ENCODE measurements around the gene CLCN6.

Gene CLCN6

DNA sequence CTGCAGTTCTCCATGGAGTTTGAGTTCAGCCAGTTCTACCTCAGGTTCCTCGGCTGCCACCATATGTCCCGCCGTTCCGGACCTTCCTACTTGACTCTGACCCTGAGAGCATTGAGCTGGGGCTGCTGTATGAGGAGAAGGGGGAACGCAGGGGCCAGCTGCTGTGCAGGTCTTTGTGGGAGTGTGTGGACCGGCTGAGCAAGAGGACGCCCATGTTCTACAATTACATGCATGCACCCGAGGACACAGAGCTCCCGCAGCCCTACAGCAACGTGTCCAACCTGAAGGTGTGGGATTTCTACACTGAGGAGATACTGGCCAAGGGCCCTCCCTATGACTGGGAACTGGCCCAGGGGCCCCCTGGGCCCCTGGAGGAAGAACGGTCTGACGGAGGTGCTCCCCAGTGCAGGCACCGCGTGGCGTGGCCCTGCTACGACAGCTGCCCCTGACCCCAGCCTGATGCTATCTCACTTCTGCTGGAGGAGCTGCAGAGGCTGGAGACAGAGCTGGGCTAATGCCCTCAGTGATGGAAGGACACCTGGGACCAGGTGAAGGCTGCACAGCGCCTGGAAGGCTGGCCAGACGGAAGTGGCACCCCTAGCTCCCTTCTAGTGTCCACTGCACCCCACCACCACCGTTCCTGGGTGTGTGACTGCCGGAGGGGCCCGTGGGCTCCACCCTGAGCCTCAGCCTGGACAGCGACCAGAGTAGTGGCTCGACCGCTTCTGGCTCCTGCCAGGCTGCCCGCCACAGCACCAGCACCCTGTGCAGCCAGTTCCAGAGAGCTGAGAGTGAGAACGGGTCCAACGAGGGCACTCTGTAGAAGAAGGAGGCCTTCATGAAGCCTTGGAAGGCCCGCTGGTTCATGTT, 73.6 kb downstream of the CLCN6 start:
- no peak for DNase-seq (ENCODE audit: low spot score)

- no peak for DNase-seq (ENCODE audit: low spot score)
These were observed 74.2 kb downstream of the CLCN6 start for GRCh38 chr1:11880181-11880575.

DNA sequence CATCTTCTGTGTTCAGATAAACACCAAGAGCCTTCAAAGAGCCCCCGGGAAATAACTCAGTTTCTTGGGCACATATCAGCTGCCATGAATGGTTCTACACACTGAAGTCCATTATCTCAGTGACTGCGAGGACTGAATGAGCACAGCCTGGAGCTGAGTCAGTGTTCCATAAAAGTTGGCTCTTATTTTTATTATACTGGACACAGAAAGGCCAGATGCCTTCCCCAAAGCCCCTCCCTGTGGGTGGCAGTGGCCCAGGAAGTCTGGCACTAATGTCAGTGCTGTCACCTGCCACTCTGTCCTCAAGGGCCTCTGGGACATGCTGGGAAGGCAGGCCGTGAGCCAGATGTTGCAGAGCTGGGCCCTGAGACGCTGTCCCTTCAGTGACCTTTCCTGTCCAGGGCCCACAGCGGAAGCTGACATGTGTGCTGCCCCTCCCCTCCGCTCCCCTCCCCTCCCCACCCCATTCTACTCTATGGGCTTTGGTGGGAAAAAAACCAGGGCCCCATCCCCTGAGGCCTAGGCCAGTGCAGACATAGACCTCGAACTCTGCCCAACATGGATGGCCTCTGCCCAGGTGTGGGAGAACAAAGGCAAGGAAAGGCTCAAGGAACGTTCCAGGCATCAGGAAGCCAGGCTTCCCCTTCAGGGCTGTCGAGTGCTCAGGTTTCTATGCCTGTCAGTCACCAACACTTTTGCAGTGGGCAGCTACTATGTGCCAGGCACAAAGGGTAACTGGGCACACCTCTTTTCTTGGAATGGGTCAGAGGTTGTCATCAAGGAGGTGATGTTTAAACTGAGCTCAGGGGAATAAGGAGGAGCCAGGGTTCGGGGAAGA, 75.1 kb downstream of the CLCN6 start:
- no peak for DNase-seq (ENCODE audit: low spot score)

DNA sequence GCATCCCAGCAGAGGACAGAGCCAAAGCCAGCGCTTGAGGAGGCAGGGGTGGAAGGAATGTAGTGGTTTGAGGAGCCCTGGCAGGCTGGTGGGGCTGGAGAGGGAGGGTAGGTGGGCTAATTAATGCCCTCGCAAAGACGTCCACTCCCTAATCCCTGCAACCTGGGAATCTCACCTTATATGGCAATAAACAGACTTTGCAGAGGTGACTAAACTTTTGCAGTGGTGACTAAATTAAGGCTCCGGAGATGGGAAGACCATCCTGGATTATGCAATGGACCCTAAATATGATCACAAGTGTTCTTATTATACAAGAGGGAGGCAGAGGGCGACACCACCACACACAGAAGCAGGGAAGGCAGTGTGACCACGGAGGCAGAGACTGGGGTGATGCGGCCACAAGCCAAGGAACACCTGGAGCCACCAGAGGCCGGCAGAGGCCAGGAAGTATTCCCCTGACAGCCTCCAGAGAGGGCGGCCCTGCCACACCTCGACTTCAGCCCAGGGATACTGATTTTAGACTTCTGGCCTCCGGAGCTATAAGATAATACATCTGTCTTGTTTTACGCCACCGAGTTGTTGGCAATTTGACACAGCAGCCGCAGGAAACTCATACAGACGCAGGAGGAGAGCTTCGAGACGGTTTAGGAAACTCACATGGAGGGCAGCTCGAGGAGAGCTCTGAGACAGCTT, 75.9 kb downstream of the CLCN6 start:
- DNase-seq (ENCODE audit: low spot score), result no peak

DNA sequence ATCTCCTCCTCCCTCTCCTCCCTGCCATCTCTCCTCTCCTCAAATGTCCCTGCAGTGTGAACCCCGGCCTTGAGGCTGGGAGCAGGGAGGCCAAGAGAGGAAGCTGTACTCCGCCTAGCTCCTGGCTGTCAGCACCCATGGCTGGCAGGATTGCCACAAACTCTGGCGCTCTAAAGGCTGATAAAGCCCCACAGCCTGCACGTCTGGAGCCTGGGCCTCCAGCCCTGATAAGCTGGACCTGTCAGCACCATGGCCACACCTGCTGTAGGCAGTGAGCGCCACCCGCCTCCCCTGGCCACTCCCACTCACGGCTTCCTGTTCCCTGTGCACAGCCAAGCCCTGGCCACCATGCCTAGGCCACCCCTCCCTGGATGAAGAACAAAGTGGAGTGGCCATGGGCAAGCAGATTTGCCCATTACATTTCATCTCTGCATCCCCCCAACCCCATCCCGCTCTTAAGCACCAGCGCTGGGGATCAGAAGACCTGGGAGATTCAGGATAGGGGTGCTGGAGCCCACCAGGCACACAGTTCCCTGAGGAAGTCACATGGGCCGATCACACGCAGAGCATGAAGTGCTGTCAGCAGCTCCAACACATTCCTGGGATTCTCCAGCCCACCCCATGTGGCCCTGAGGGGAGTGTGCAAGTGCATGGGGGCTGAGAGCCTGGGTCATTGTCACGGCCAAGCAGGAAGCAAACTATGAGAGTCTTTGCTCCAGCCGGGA, 77.0 kb downstream of the CLCN6 start:
- DNase-seq (ENCODE audit: low spot score), result no peak

DNA sequence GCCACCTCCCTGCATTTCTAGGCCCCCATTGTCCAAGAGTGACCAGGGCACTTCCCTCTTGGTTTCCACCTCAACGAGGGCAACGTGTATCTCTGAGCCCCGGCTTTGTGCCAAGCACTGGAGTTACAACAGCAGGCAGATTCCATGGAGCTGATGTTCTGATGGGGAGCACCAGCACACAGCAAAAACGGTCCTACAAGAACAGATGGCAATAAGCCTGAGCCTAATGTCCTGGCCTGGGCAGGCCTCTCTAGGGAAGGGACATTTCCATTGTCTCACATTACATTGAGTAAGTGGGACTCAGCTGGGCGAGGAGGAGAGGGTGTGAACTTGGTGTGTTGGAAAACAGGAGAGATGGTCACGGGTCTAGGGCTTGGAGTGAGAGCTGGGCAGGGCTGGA, 79.9 kb downstream of the CLCN6 start:
- no peak for DNase-seq (ENCODE audit: low spot score)

- DNase-seq (ENCODE audit: low spot score), result no peak
These were observed 81.1 kb downstream of the CLCN6 start for GRCh38 chr1:11886986-11887665.

GRCh38 chr1:11887666-11888007, 81.6 kb downstream of the CLCN6 start:
- DNase-seq (ENCODE audit: low spot score), result no peak

GRCh38 chr1:11888206-11888876, 82.3 kb downstream of the CLCN6 start:
- DNase-seq (ENCODE audit: low spot score), result no peak

- no peak for DNase-seq (ENCODE audit: low spot score)
These were observed 82.9 kb downstream of the CLCN6 start for GRCh38 chr1:11888877-11889208.

DNA sequence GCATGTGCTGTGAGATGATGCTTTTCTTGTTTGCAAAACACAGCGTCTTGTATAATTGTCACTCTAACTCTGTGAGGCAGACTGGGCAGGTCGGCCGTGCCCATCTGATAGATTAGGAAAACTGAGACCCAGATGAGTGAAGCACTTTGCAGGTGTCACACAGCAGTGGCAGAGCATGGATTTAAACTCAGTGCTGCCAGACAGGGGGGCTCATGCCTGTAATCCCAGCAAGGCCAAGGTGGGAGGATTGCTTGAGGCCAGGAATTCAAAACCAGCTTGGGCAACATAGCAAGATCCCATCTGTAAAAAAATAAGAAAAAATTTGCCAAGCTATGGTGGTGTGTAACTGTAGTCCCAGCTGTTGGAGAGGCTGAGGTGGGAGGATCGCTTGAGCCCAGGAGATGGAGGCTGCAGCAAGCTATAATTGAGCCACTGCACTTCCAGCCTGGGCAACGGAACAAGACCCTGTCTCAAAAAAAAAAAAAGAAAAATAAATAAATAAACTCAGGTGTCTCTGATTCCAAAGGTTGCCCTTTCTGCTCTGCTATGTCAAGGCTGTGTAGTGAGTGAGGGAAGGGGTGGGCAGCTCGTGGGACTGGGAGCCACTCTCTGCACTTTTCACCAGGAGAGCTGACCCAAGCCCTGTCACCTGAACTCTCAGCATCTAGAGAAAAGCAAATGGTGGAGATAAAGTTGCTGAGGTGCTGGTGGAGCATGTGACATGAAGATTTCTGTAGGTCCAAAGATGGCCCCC, 85.6 kb downstream of the CLCN6 start:
- DNase-seq (ENCODE audit: low spot score), result no peak

Data from AG20443 (cell line).